WTC11 (cell line): ENCODE measurements around the gene SBK1.
"Not testable (repeated sequence)": the region's sequence is repeated elsewhere in the genome, so short reads cannot be mapped to it uniquely, and the experiment has no call there.

Experiments used
- CREB1 ChIP-seq: sonication (generic); formaldehyde crosslinking; IDR thresholded peaks from 2 replicates; pipeline ENCODE4 v1.8.0; 2023; ENCODE audit warnings: mild to moderate bottlenecking, missing genetic modification reagents
- FOXJ3 ChIP-seq: sonication (generic); formaldehyde crosslinking; IDR thresholded peaks from 2 replicates; pipeline ENCODE4 v1.9.0; 2021; ENCODE audit warnings: missing genetic modification reagents, mild to moderate bottlenecking, borderline replicate concordance
- NFYB ChIP-seq: sonication (generic); formaldehyde crosslinking; conservative IDR thresholded peaks from 2 replicates; pipeline ENCODE4 v1.8.0; 2022; ENCODE audit warnings: low read depth, missing genetic modification reagents
- NR2C2 ChIP-seq: sonication (generic); formaldehyde crosslinking; IDR thresholded peaks from 2 replicates; pipeline ENCODE4 v1.8.0; 2022; ENCODE audit warnings: mild to moderate bottlenecking, missing genetic modification reagents
- TCF7 ChIP-seq: sonication (generic); formaldehyde crosslinking; IDR thresholded peaks from 2 replicates; pipeline ENCODE4 v1.8.0; 2022; ENCODE audit warnings: mild to moderate bottlenecking, low read depth, missing genetic modification reagents, moderate library complexity
- ZNF121 ChIP-seq: sonication (generic); formaldehyde crosslinking; IDR thresholded peaks from 2 replicates; pipeline ENCODE4 v1.8.0; 2023; ENCODE audit warnings: missing genetic modification reagents
- TF ChIP-seq, protein P1 (sequence below): sonication (generic); formaldehyde crosslinking; conservative IDR thresholded peaks from 2 replicates; pipeline ENCODE4 v1.8.1; 2022; ENCODE audit warnings: mild to moderate bottlenecking, missing genetic modification reagents
- TF ChIP-seq, protein P2 (sequence below): fragments of 200-600 bp; IDR thresholded peaks from 2 replicates; pipeline ENCODE4 v1.8.0; 2022; ENCODE audit warnings: antibody characterized with exemption
- TF ChIP-seq, protein P3 (sequence below): sonication (generic); formaldehyde crosslinking; IDR thresholded peaks from 2 replicates; pipeline ENCODE4 v1.8.1; 2022; ENCODE audit warnings: low read depth, mild to moderate bottlenecking, moderate library complexity, missing genetic modification reagents, borderline replicate concordance
- TF ChIP-seq, protein P4 (sequence below): sonication (generic); formaldehyde crosslinking; IDR thresholded peaks from 2 replicates; pipeline ENCODE4 v1.8.0; 2022; ENCODE audit warnings: mild to moderate bottlenecking, missing genetic modification reagents
- TF ChIP-seq, protein P5 (sequence below): sonication (generic); formaldehyde crosslinking; IDR thresholded peaks from 2 replicates; pipeline ENCODE4 v1.8.1; 2023; ENCODE audit warnings: mild to moderate bottlenecking, missing genetic modification reagents, moderate library complexity
- TF ChIP-seq, protein P6 (sequence below): sonication (generic); formaldehyde crosslinking; IDR thresholded peaks from 2 replicates; pipeline ENCODE4 v1.8.1; 2023; ENCODE audit warnings: mild to moderate bottlenecking, missing genetic modification reagents, moderate library complexity

DNA sequence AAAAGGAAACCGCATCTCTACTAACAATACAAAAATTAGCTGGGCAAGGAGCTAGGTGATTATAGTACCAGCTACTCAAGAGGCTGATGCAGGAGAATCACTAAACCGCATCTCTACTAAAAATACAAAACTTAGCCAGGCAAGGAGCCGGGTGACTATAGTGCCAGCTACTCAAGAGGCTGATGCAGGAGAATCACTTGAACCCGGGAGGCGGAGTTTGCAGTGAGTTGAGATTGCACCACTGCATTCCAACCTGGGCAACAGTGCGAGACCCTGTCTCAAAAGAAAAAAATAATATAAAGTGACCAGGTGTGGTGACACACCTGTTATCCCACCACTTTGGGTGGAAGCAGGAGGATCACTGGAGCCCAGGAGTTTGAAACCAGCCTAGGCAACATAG is 45.9 kb downstream of the SBK1 start:
- TF ChIP-seq, protein P1, sequence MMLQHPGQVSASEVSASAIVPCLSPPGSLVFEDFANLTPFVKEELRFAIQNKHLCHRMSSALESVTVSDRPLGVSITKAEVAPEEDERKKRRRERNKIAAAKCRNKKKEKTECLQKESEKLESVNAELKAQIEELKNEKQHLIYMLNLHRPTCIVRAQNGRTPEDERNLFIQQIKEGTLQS (CRISPR knock-in tag): not testable (repeated sequence)
- TF ChIP-seq CREB1; NFYB (CRISPR knock-in tag); FOXJ3 (CRISPR knock-in tag); ZNF121 (CRISPR knock-in tag); NR2C2 (CRISPR knock-in tag); TCF7 (CRISPR knock-in tag): not testable (repeated sequence)
- TF ChIP-seq, protein P2, sequence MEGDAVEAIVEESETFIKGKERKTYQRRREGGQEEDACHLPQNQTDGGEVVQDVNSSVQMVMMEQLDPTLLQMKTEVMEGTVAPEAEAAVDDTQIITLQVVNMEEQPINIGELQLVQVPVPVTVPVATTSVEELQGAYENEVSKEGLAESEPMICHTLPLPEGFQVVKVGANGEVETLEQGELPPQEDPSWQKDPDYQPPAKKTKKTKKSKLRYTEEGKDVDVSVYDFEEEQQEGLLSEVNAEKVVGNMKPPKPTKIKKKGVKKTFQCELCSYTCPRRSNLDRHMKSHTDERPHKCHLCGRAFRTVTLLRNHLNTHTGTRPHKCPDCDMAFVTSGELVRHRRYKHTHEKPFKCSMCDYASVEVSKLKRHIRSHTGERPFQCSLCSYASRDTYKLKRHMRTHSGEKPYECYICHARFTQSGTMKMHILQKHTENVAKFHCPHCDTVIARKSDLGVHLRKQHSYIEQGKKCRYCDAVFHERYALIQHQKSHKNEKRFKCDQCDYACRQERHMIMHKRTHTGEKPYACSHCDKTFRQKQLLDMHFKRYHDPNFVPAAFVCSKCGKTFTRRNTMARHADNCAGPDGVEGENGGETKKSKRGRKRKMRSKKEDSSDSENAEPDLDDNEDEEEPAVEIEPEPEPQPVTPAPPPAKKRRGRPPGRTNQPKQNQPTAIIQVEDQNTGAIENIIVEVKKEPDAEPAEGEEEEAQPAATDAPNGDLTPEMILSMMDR: not testable (repeated sequence)
- TF ChIP-seq, protein P3, sequence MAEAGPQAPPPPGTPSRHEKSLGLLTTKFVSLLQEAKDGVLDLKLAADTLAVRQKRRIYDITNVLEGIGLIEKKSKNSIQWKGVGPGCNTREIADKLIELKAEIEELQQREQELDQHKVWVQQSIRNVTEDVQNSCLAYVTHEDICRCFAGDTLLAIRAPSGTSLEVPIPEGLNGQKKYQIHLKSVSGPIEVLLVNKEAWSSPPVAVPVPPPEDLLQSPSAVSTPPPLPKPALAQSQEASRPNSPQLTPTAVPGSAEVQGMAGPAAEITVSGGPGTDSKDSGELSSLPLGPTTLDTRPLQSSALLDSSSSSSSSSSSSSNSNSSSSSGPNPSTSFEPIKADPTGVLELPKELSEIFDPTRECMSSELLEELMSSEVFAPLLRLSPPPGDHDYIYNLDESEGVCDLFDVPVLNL (CRISPR knock-in tag): not testable (repeated sequence)
- TF ChIP-seq, protein P4, sequence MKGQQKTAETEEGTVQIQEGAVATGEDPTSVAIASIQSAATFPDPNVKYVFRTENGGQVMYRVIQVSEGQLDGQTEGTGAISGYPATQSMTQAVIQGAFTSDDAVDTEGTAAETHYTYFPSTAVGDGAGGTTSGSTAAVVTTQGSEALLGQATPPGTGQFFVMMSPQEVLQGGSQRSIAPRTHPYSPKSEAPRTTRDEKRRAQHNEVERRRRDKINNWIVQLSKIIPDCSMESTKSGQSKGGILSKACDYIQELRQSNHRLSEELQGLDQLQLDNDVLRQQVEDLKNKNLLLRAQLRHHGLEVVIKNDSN (CRISPR knock-in tag): not testable (repeated sequence)
- TF ChIP-seq, protein P5, sequence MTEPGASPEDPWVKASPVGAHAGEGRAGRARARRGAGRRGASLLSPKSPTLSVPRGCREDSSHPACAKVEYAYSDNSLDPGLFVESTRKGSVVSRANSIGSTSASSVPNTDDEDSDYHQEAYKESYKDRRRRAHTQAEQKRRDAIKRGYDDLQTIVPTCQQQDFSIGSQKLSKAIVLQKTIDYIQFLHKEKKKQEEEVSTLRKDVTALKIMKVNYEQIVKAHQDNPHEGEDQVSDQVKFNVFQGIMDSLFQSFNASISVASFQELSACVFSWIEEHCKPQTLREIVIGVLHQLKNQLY (CRISPR knock-in tag): not testable (repeated sequence)
- TF ChIP-seq, protein P6, sequence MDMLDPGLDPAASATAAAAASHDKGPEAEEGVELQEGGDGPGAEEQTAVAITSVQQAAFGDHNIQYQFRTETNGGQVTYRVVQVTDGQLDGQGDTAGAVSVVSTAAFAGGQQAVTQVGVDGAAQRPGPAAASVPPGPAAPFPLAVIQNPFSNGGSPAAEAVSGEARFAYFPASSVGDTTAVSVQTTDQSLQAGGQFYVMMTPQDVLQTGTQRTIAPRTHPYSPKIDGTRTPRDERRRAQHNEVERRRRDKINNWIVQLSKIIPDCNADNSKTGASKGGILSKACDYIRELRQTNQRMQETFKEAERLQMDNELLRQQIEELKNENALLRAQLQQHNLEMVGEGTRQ: not testable (repeated sequence)
